GM12864 (cell line): Measurements from ENCODE around the gene NAA20.

Source experiments
- DNase-seq: peaks from one replicate; pipeline ENCODE4 v3.0.0-alpha.2; 2011; ENCODE audit warnings: low read depth
- H3K4me3 ChIP-seq: 2 replicates; pipeline ENCODE4 v1.5.1; 2011; ENCODE audit warnings: mild to moderate bottlenecking, low read depth, low read length, control low read depth
- CTCF ChIP-seq: IDR thresholded peaks from 2 replicates; pipeline ENCODE4 v1.5.1; 2011; ENCODE audit warnings: low read depth, mild to moderate bottlenecking, moderate library complexity, low read length, control low read depth, inconsistent platforms; ENCODE audit errors: missing control alignments

The NAA20 gene

GRCh38 chr20:19990850-19991249, 26.3 kb upstream of the NAA20 start:
- DNase-seq = no peak
- no peak overlapping the region for H3K4me3 ChIP-seq
- no peak for TF ChIP-seq CTCF

GRCh38 chr20:19991308-19991707, 25.9 kb upstream of the NAA20 start:
- H3K4me3 ChIP-seq = no peak overlapping the region
- TF ChIP-seq CTCF = no peak
- DNase-seq = no peak

GRCh38 chr20:19991854-19992253, 25.3 kb upstream of the NAA20 start:
- no peak for DNase-seq
- H3K4me3 ChIP-seq = no peak overlapping the region
- no peak for TF ChIP-seq CTCF

- H3K4me3 ChIP-seq = no peak overlapping the region
- no peak for TF ChIP-seq CTCF
- no peak for DNase-seq
Observed at GRCh38 chr20:19992996-19993908, 23.9 kb upstream of the NAA20 start.

GRCh38 chr20:19993958-19994669, 23.0 kb upstream of the NAA20 start:
- H3K4me3 ChIP-seq = no peak overlapping the region
- DNase-seq = no peak
- TF ChIP-seq CTCF = no peak

GRCh38 chr20:19995220-19995863, 21.8 kb upstream of the NAA20 start:
- DNase-seq = peak; percentile 12
- peak; percentile 71 for TF ChIP-seq CTCF
- H3K4me3 ChIP-seq = no peak overlapping the region
